MCF 10A (cell line): ENCODE results near the gene FMR1NB. TPM values are rescaled to one million over a fixed set of nuclear protein-coding genes. Genes with fewer than 3 reads are reported as not detected.

ENCODE experiments used
- BruUV-seq: library from RNA; stranded (reverse); fragments of 400-500 nt; replicated peaks from 2 replicates; lab custom pipeline; 2021; lab: Mats Ljungman, UMichigan
- CTCF ChIA-PET: fragments of 300-600 bp; sonication (Branson Sonifier 250); formaldehyde crosslinking; extraction: SDS; loops from one replicate; lab custom pipeline; 2021; ENCODE audit warnings: antibody characterized with exemption, inconsistent platforms; lab: Yijun Ruan, JAX
- POLR2A ChIA-PET: fragments of 300-600, 350-650 bp; sonication (Branson Sonifier 250); formaldehyde crosslinking; extraction: SDS; loops from one replicate; lab custom pipeline; 2020; ENCODE audit warnings: antibody characterized with exemption, inconsistent platforms; lab: Yijun Ruan, JAX
- DNase-seq: peaks from one replicate; pipeline ENCODE4 v3.0.0-alpha.2; 2018; ENCODE audit not compliant: unreplicated experiment
- H3K27ac Mint-ChIP-seq: one replicate; pipeline ENCODE4 v1.8.0; 2022; ENCODE audit warnings: mild to moderate bottlenecking, low read depth, mixed read lengths; ENCODE audit not compliant: unreplicated experiment
- H3K27me3 Mint-ChIP-seq: one replicate; pipeline ENCODE4 v1.8.0; 2022; ENCODE audit warnings: mixed read lengths; ENCODE audit not compliant: insufficient read depth, unreplicated experiment
- H3K36me3 Mint-ChIP-seq: one replicate; pipeline ENCODE4 v1.8.0; 2022; ENCODE audit warnings: mild to moderate bottlenecking, moderate library complexity, mixed read lengths; ENCODE audit not compliant: insufficient read depth, unreplicated experiment
- H3K4me1 Mint-ChIP-seq: one replicate; pipeline ENCODE4 v1.8.0; 2022; ENCODE audit warnings: mixed read lengths; ENCODE audit not compliant: insufficient read depth, unreplicated experiment
- H3K4me3 Mint-ChIP-seq: one replicate; pipeline ENCODE4 v1.8.0; 2022; ENCODE audit warnings: mild to moderate bottlenecking, moderate library complexity, mixed read lengths; ENCODE audit not compliant: unreplicated experiment
- H3K9me3 Mint-ChIP-seq: one replicate; pipeline ENCODE4 v1.8.0; 2022; ENCODE audit warnings: mixed read lengths; ENCODE audit not compliant: unreplicated experiment
- intact Hi-C: fragments of 100-400 bp; cut with micrococcal nuclease; formaldehyde crosslinking; loops from 2 replicates; pipeline ENCODE4 v1.14.1; 2022
- total RNA-seq: library from RNA; stranded (reverse); gene quantifications from 2 replicates; pipeline ENCODE4 v1.2.3, GENCODE V29; 2022
- TF ChIP-seq, protein P1 (sequence below): fragments of 200-600 bp; IDR thresholded peaks from one replicate; pipeline ENCODE4 v1.8.0; 2022; ENCODE audit warnings: antibody characterized with exemption, mild to moderate bottlenecking; ENCODE audit not compliant: unreplicated experiment

Gene FMR1NB
- total RNA-seq, 1 experiment from 2014 or later: not detected

- TF ChIP-seq, protein P1, sequence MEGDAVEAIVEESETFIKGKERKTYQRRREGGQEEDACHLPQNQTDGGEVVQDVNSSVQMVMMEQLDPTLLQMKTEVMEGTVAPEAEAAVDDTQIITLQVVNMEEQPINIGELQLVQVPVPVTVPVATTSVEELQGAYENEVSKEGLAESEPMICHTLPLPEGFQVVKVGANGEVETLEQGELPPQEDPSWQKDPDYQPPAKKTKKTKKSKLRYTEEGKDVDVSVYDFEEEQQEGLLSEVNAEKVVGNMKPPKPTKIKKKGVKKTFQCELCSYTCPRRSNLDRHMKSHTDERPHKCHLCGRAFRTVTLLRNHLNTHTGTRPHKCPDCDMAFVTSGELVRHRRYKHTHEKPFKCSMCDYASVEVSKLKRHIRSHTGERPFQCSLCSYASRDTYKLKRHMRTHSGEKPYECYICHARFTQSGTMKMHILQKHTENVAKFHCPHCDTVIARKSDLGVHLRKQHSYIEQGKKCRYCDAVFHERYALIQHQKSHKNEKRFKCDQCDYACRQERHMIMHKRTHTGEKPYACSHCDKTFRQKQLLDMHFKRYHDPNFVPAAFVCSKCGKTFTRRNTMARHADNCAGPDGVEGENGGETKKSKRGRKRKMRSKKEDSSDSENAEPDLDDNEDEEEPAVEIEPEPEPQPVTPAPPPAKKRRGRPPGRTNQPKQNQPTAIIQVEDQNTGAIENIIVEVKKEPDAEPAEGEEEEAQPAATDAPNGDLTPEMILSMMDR: no peak
- intact Hi-C loops: no loop called here
- no peak overlapping the region for H3K4me3 Mint-ChIP-seq
- peak; percentile 51 for DNase-seq
- peaks cover 12% of the 10 kb centered on the region for H3K4me1 Mint-ChIP-seq
- no peaks in the 10 kb centered on the region for H3K27me3 Mint-ChIP-seq
- ChIA-PET POLR2A (no interaction called here), CTCF (interaction anchor here (0.6 kb wide), 2 partner anchors 8 to 29 kb away, joined by 4 read pairs; no protein-coding TSS in a partner anchor)
- no TSS peak for BruUV-seq
- no peaks in the 10 kb centered on the region for H3K36me3 Mint-ChIP-seq
- H3K27ac Mint-ChIP-seq: no peak overlapping the region
- H3K9me3 Mint-ChIP-seq: peaks cover 7% of the 10 kb centered on the region
These were observed 22.8 kb upstream of the FMR1NB start for GRCh38 chrX:147958291-147958690.

GRCh38 chrX:147960722-147961121 lies 20.4 kb upstream of the FMR1NB start:
- Mint-ChIP-seq H3K4me3 (no peak overlapping the region), H3K27ac (no peak overlapping the region), H3K27me3 (no peaks in the 10 kb centered on the region), H3K9me3 (peaks cover 18% of the 10 kb centered on the region), H3K4me1 (peaks cover 12% of the 10 kb centered on the region), H3K36me3 (no peaks in the 10 kb centered on the region)
- CTCF ChIA-PET: no interaction called here
- DNase-seq: no peak
- intact Hi-C loops: no loop called here
- POLR2A ChIA-PET: interaction anchor here (0.5 kb wide), 1 partner anchor 9 kb away, joined by 3 read pairs; no protein-coding TSS in a partner anchor
- no TSS peak for BruUV-seq
- TF ChIP-seq, protein P1: no peak

- BruUV-seq: no TSS peak
- POLR2A ChIA-PET: no interaction called here
These were observed 18.7 kb upstream of the FMR1NB start for GRCh38 chrX:147962476-147962875.

GRCh38 chrX:147978931-147979330 lies 2.2 kb upstream of the FMR1NB start:
- CTCF ChIA-PET: interaction anchor here (0.6 kb wide), 1 partner anchor 157 kb away, joined by 3 read pairs; no protein-coding TSS in a partner anchor
- intact Hi-C loops: no loop called here
- no peaks in the 10 kb centered on the region for H3K27me3 Mint-ChIP-seq
- TF ChIP-seq, protein P1: no peak
- no TSS peak for BruUV-seq
- H3K36me3 Mint-ChIP-seq: peaks cover 7% of the 10 kb centered on the region
- no peak overlapping the region for H3K4me3 Mint-ChIP-seq
- H3K4me1 Mint-ChIP-seq: no peaks in the 10 kb centered on the region
- H3K9me3 Mint-ChIP-seq: no peaks in the 10 kb centered on the region
- POLR2A ChIA-PET: no interaction called here
- DNase-seq: peak; percentile 49
- H3K27ac Mint-ChIP-seq: no peak overlapping the region

More at GRCh38 chrX:147962476-147962875, 18.7 kb upstream of the FMR1NB start:
- no peak overlapping the region for H3K4me3 Mint-ChIP-seq
- H3K36me3 Mint-ChIP-seq: no peaks in the 10 kb centered on the region
- TF ChIP-seq, protein P1: no peak
- CTCF ChIA-PET: interaction anchor here (1.1 kb wide), 1 partner anchor 18 kb away, joined by 4 read pairs; the partner anchor contains the start of gene FMR1NB
- peaks cover 24% of the 10 kb centered on the region for H3K9me3 Mint-ChIP-seq
- intact Hi-C loops: no loop called here
- H3K27me3 Mint-ChIP-seq: no peaks in the 10 kb centered on the region
- peak; percentile 15 for DNase-seq
- H3K4me1 Mint-ChIP-seq: peaks cover 10% of the 10 kb centered on the region
- H3K27ac Mint-ChIP-seq: no peak overlapping the region
